SK-N-SH (cell line): ENCODE results near the gene NR2C2.

ENCODE experiments used
- CTCF ChIP-seq: fragments of 200-600 bp; sonication (generic); IDR thresholded peaks from 2 replicates; pipeline ENCODE4 v1.6.1; 2017; ENCODE audit warnings: antibody characterized with exemption, mild to moderate bottlenecking, moderate library complexity
- MEF2A ChIP-seq: IDR thresholded peaks from 2 replicates; pipeline ENCODE4 v1.4.0; 2012; ENCODE audit warnings: low read depth, borderline replicate concordance
- MXI1 ChIP-seq: IDR thresholded peaks from 2 replicates; pipeline ENCODE4 v1.6.1; 2012; ENCODE audit warnings: mild to moderate bottlenecking, low read depth, low read length, improper control_type of control experiment
- RCOR1 ChIP-seq: fragments of 150-350 bp; IDR thresholded peaks from 2 replicates; pipeline ENCODE4 v1.6.1; 2017; ENCODE audit warnings: antibody characterized with exemption, low read length
- TAF1 ChIP-seq: IDR thresholded peaks from 2 replicates; pipeline ENCODE4 v1.6.1; 2012; ENCODE audit warnings: low read depth, mild to moderate bottlenecking, low read length, moderate library complexity, borderline replicate concordance
- TEAD4 ChIP-seq: IDR thresholded peaks from 2 replicates; pipeline ENCODE4 v1.4.0; 2012; ENCODE audit warnings: mild to moderate bottlenecking, borderline replicate concordance; ENCODE audit not compliant: insufficient read depth
- TF ChIP-seq, protein P1 (sequence below): IDR thresholded peaks from 2 replicates; pipeline ENCODE4 v1.6.1; 2012; ENCODE audit warnings: mild to moderate bottlenecking, low read depth, low read length, moderate library complexity
- TF ChIP-seq, protein P2 (sequence below): IDR thresholded peaks from 2 replicates; pipeline ENCODE4 v1.4.0; 2012; ENCODE audit warnings: low read depth
- TF ChIP-seq, protein P3 (sequence below): fragments of 150-350 bp; IDR thresholded peaks from 2 replicates; pipeline ENCODE4 v1.6.1; 2017; ENCODE audit warnings: antibody characterized with exemption, low read length, low read depth, borderline replicate concordance

GRCh38 chr3:14957153-14957552 is 9.8 kb downstream of the NR2C2 start:
- no peak for TF ChIP-seq MXI1
- no peak for TF ChIP-seq RCOR1
- TF ChIP-seq, protein P1, sequence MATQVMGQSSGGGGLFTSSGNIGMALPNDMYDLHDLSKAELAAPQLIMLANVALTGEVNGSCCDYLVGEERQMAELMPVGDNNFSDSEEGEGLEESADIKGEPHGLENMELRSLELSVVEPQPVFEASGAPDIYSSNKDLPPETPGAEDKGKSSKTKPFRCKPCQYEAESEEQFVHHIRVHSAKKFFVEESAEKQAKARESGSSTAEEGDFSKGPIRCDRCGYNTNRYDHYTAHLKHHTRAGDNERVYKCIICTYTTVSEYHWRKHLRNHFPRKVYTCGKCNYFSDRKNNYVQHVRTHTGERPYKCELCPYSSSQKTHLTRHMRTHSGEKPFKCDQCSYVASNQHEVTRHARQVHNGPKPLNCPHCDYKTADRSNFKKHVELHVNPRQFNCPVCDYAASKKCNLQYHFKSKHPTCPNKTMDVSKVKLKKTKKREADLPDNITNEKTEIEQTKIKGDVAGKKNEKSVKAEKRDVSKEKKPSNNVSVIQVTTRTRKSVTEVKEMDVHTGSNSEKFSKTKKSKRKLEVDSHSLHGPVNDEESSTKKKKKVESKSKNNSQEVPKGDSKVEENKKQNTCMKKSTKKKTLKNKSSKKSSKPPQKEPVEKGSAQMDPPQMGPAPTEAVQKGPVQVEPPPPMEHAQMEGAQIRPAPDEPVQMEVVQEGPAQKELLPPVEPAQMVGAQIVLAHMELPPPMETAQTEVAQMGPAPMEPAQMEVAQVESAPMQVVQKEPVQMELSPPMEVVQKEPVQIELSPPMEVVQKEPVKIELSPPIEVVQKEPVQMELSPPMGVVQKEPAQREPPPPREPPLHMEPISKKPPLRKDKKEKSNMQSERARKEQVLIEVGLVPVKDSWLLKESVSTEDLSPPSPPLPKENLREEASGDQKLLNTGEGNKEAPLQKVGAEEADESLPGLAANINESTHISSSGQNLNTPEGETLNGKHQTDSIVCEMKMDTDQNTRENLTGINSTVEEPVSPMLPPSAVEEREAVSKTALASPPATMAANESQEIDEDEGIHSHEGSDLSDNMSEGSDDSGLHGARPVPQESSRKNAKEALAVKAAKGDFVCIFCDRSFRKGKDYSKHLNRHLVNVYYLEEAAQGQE: no peak
- TF ChIP-seq, protein P2, sequence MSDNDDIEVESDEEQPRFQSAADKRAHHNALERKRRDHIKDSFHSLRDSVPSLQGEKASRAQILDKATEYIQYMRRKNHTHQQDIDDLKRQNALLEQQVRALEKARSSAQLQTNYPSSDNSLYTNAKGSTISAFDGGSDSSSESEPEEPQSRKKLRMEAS: no peak
- TF ChIP-seq CTCF: no peak
- TF ChIP-seq, protein P3, sequence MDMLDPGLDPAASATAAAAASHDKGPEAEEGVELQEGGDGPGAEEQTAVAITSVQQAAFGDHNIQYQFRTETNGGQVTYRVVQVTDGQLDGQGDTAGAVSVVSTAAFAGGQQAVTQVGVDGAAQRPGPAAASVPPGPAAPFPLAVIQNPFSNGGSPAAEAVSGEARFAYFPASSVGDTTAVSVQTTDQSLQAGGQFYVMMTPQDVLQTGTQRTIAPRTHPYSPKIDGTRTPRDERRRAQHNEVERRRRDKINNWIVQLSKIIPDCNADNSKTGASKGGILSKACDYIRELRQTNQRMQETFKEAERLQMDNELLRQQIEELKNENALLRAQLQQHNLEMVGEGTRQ: no peak
- TF ChIP-seq TEAD4: no peak
- no peak for TF ChIP-seq TAF1
- no peak for TF ChIP-seq MEF2A
